ENCODE results near the gene TP73.

TP73 gene

DNA sequence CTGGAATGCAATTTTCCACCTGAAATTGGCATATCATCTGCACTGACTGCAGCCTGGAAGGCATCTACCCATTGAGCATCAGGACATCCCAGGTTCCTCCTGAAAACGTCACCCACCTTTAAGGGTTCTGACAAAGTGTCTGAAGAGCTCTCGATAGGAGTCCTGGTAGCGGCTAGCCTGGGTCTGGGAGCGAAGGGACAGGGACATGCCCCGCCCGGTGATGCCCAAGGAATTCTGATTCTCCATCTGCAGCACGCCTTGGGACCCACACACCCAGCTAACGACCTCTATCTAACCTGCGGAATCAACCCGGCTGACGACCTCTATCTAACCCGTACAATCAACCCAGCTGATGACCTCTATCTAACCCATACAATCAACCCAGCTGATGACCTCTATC lies 86.6 kb downstream of the TP73 start:
- TF ChIP-seq, protein P1, sequence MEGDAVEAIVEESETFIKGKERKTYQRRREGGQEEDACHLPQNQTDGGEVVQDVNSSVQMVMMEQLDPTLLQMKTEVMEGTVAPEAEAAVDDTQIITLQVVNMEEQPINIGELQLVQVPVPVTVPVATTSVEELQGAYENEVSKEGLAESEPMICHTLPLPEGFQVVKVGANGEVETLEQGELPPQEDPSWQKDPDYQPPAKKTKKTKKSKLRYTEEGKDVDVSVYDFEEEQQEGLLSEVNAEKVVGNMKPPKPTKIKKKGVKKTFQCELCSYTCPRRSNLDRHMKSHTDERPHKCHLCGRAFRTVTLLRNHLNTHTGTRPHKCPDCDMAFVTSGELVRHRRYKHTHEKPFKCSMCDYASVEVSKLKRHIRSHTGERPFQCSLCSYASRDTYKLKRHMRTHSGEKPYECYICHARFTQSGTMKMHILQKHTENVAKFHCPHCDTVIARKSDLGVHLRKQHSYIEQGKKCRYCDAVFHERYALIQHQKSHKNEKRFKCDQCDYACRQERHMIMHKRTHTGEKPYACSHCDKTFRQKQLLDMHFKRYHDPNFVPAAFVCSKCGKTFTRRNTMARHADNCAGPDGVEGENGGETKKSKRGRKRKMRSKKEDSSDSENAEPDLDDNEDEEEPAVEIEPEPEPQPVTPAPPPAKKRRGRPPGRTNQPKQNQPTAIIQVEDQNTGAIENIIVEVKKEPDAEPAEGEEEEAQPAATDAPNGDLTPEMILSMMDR (IDR thresholded peaks at IDR 0.05; ENCODE audit: low read depth, low read length, missing control alignments) = no peak
- DNase-seq (ENCODE audit: low read depth) = no peak
- H3K4me3 ChIP-seq (ENCODE audit: low read depth, low read length) = no peak overlapping the region

DNA sequence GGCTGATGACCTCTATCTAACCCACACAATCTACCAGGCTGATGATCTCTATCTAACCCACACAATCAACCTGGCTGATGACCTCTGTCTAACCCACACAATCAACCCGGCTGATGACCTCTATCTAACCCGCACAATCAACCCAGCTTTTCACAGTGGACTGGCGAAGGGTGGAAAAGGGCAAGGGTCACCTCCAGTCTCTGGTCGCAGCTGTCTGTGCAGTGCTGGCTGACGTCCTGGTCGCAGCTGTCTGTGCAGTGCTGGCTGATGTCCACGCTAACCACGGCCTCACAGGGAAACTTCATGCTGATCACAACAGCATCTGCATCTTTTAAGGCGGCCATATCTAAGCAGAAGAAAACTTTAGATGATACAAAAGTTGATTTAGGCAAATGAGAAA lies 87.7 kb downstream of the TP73 start:
- no peak for DNase-seq (ENCODE audit: low read depth)
- TF ChIP-seq, protein P1 (IDR thresholded peaks at IDR 0.05; ENCODE audit: low read depth, low read length, missing control alignments) = no peak
- H3K4me3 ChIP-seq (ENCODE audit: low read depth, low read length) = no peak overlapping the region

DNA sequence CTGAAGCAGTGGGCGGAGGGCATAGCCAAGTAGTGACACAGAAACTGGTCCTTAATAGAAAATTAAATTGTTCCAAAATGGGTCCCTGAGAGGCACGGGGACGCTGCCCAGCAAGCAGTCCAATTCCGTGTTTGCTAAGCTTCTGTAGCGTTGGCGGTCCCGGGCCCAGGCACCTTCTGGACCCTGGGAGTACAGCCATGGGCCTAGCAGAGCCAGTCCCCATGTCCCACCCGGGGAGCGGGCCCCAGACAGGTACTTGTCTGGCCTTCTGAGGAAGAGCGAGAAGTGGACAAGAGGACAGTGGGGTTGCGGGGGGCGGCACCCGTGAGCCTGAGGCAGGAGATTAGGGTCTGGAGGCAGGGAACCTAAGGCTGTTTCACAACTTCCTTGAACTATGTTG lies 88.4 kb downstream of the TP73 start:
- no peak overlapping the region for H3K4me3 ChIP-seq (ENCODE audit: low read depth, low read length)
- no peak for DNase-seq (ENCODE audit: low read depth)
- TF ChIP-seq, protein P1 (IDR thresholded peaks at IDR 0.05; ENCODE audit: low read depth, low read length, missing control alignments) = no peak

DNA sequence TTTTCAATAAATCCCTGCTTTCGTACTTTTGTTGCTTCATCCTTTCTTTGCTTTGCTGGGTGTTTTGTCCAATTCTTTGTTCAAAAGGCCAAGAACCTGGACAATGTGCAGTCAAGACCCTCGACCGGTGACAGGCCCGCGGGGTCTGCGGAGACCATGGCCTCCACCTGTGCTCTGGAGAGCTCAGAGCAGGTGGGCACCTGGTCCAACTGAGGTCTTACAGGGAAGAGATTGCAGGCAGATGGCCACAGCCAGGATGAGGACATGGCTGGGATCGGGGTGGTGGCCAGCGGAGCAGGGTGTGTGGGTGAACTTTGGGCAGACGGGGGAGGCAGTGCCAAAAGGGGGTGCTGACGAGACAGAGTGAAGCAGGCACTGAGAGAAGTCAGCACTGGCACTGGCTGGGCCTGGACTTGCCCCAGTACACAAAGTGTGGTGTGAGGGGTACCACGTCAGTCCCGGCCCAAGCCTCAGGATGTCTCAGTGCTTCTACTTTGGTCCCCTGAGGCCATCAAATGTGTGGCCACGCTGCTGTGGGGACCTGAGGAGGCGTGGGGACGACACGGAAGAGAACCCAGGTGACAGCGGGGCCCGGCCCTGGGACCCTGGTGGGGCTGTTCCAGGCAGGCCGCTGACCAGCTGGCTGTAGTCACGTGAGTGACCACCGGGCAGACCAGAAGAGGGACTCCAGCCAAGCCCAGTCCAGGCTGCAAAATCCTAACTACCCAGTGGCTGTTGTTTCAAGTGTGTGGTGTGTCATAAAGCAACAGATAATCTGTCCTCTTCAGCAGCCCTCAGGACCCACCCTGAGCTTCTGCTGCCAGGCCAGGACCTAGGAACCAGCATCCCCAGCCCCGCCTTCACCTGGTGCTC lies 89.5 kb downstream of the TP73 start:
- TF ChIP-seq, protein P1 (IDR thresholded peaks at IDR 0.05; ENCODE audit: low read depth, low read length, missing control alignments) = no peak
- no peak overlapping the region for H3K4me3 ChIP-seq (ENCODE audit: low read depth, low read length)
- DNase-seq (ENCODE audit: low read depth) = no peak

DNA sequence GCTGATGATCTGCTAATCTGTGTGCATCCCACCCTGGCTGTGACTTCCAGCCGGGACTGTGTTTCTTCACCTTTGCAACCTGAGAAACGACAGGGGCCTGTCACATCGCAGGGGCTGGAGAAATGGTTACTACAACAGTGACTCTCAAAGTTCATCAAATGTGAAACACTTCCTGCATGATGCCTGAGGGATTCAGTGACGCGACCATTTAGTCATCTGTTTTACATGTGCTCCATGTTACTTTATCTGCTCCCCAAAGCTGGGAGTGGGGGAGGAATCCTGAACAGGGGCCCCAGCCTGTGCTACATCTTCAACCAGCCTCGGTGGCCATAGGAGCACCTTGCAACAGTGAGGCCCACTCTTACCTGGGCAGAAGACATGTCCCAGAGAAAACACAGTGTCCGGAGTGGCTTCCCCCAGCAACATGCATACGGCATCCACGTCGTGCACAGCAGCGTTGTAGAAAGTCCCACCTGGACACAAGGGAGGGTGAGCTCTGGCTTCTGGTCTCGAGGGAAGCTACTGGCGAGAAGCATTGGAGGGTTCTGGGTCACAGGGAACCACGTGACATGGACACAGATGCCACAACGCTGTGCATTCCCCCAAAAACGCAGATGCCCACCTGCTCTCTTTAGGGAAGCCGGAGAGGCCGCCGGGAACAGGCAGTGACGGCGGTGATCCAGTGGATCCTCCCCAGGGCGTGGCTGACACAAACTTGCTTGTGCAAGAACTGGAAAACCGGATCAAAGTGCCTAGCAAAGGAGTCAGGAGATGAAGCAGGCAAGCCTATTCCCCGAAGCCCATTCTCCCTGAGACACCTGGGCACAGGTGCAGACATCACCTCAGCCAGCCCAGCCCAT lies 90.4 kb downstream of the TP73 start:
- TF ChIP-seq, protein P1 (IDR thresholded peaks at IDR 0.05; ENCODE audit: low read depth, low read length, missing control alignments) = no peak
- DNase-seq (ENCODE audit: low read depth) = no peak
- no peak overlapping the region for H3K4me3 ChIP-seq (ENCODE audit: low read depth, low read length)

DNA sequence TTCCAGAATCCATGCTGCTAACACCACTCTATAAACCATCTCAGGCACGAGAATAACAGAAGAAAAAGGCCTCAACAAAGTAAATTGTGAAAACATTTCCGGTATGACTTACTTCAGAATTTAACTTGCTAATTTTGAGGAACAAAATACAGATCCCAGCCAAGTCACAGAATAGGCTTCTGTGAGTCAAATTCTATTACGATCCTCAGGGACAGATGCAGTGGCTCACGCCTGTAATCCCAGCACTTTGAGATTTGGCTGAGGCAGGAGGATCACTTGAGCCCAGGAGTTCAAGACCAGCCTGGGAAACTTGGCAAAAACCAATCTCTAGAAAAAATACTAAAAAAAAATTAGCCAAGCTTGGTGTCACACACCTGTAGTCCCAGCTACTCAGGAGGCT lies 91.1 kb downstream of the TP73 start:
- no peak overlapping the region for H3K4me3 ChIP-seq (ENCODE audit: low read depth, low read length)
- DNase-seq (ENCODE audit: low read depth) = no peak
- TF ChIP-seq, protein P1 (IDR thresholded peaks at IDR 0.05; ENCODE audit: low read depth, low read length, missing control alignments) = no peak

Data from GM12864 (cell line).